ENCODE results near the gene ZNF174.
A peak's percentile ranks its signal among the peaks of the same experiment; 100 is the strongest.

ZNF174 gene

DNA sequence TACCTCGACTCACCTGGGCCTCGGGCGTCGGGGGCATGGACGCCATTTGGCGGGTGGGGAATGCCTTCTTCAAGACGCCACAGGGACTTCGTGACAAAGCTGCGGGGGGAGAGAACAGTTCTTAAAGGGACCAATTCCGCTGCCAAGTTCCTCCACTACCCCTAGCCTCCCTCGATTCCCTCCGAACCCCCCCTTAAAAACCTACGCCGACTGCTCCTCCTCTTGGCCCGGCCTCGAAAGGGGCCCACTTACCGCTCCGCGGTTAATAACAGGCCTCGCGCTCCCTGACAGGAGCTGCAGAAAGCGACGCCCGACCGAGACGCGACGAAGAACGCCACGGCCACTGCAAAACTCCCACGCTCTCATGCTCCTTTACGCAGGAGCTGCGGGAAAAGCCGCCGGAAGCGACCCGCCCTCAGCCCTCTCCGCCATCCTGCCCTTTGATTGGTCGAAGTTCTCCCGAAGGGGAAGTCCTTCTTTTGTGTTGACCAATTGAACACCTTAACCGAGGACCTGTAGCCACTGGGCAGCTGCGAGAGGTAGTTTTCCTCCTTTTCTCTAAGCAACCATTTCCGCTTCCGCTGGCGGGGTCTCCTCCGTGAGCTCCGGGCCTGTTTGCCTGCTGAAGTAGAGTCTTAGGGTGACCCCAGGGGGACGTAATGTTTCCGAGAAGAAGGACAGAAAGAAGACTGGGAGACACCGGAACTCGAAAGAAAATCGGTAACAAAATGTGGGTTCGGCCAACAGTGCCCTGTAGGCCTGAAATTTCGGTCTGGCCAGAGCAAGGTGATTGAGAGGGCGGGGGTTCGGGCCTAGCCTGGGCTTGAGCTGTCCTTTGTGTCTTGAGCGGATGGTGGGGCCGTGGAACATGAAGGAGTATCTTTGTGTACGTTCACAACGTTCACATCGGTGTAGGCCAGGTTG is 42.4 kb downstream of the ZNF174 start, which contains the start of the genes NAA60 and ZNF597:
TSS of gene NAA60 (plus strand) at position 573 of the 924 bp plus-strand sequence. CDS start 32,548 bp downstream, outside the sequence.
TSS of gene ZNF597 (minus strand) at position 397 of the 924 bp plus-strand sequence. CDS start at position 46, 351 bp downstream.
- DNase-seq (ENCODE audit: low read depth, low spot score), result peak; percentile 49

DNA sequence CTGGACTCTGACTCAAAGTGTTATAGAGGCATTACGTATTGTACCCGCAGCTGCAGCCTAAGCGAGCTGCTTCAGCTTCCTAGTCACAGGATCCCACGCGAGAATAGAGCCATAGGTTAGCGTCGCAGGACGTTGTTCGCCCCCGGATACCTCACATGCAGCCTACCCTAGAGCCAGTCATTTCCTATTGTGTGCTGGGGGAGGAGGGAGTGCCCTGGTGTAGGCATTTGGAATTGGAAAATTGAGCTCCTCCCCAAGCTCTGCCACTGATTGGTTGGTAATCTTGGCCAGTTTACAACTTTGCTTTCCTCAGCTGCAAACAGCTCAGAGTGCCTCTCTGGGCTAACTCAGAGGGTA is 43.0 kb downstream of the ZNF174 start:
- DNase-seq (ENCODE audit: low read depth, low spot score), result no peak

GRCh38 chr16:3454093-3454492 is 53.1 kb downstream of the ZNF174 start:
- no peak for DNase-seq (ENCODE audit: low read depth, low spot score)

DNA sequence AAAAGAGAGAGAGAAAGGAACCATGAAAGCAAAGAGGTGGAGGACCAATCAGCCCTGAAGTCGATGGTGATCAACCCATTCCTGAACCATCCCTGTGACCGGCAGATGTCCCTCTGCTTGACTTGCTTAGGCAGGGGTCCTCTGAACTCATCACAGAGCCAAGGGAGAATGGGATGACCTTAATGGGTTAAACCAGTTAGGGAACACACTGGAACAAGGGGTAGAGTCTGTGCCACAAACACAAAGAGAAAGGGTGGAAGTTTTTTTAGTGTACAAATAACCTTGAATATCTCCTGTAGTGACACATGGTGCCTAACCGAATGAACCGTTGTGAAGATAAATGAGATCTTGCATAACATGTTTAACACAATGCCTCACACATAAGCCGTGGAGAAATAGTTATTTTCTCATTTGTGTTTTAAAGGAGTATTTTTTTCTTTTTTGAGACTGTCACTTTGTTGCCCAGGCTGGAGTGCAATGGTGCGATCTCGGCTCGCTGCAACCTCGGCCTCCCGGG is 53.7 kb downstream of the ZNF174 start:
- DNase-seq (ENCODE audit: low read depth, low spot score), result no peak

DNA sequence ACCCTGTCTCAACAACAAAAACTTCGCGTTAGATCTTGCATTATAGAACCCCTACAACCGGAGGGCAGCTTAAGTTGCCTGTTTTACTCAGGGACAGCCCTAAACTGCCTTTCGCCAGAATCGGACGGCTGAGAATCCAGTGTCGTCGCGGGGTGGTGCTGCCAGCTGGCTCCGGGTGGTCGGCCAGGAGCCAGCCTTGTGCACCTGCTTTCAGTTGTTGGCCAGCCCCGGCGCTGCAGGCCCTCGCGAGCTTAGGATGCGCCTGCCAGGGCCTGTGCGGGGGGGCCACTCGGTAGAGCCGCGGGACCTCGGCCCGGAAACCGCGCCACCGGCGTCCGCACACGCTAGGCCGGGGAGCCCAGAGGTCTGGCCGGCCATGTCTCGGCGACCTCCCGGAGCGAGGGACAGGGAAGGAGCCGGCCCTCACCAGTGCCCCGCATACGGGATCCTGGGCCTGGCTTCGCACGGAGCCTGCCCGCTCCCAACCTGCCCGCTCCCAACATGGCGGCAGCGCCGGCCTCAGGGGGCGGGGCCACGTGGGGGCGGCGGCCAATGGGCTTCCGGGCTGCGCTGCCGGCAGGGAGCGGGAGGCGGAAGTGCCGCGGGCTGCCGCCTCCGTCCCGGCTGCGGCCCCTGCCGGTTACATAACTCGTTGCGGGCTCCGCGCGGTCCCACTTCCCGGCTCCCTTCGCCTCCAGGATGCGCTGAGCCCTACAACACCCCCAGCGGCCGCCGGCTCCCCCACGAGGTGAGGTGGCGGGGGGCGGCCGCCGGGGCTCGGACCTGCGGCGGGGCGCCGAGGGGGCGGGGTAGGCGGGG is 56.6 kb downstream of the ZNF174 start:
- peak; percentile 79 for DNase-seq (ENCODE audit: low read depth, low spot score)

DNA sequence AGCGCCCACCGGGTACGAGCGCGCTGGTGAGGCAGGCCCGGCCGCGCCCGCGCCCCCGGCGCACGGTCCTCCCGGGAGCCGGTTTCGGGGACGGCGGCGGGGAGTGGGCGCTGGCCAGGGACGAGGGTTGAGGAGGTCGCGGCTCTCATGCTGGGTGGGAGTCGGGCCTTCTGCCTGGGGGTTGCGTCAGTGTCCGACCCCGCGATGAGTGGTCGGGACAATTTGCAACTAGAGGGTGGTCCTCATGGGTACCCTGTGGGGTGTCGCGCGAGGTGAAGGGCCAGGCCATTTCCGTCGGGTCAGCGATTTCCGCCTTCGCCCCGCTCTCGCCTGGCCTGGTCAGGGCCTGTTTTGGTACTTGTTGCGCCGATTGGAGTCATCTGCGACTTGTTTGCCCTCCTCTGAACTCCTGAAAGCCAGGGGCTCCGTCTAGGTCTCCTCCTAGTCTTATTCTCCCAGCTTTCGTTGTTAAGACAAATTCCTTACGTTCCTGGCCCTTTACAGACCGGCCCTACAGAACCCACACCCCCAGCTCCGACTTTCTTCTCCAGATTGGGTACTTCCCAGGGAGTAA is 57.4 kb downstream of the ZNF174 start:
- no peak for DNase-seq (ENCODE audit: low read depth, low spot score)

DNA sequence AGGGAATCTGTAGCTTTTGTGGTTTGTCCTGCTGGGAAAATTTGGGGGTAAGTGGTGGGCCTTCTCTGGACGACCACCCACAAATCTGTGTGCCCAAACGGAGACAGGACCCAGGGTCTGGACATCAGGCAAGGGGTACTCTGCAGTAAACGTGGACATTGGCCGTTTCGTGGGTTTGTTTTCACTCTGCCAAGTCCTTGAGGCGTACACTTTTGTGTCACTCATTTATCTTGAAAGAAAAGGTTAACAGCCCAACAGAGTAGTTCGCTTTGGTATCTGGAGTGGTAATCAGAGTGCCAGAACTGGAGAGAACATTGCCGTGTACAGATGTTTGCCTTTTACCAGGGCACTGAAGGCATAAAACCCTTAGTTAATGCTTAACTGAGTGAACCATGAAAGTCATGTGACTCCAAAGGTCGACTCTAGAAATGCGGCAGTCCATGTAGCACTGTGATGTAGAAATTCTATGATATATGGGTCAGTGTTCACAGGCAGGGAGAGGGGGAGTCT is 57.9 kb downstream of the ZNF174 start:
- DNase-seq (ENCODE audit: low read depth, low spot score), result no peak

Data from activated naive CD8-positive, alpha-beta T cell treated with anti-CD3 and anti-CD28 coated beads, Interleukin-2, amount 50 U/mL, for 16 hours (primary cell).